WTC11 (cell line): ENCODE results near the gene TPK1.

Experiments
- CREB1 ChIP-seq: sonication (generic); formaldehyde crosslinking; IDR thresholded peaks from 2 replicates; pipeline ENCODE4 v1.8.0; 2023; ENCODE audit warnings: mild to moderate bottlenecking, missing genetic modification reagents
- CREM ChIP-seq: sonication (generic); formaldehyde crosslinking; IDR thresholded peaks from 2 replicates; pipeline ENCODE4 v1.8.1; 2022; ENCODE audit warnings: mild to moderate bottlenecking, missing genetic modification reagents, moderate library complexity
- JUN ChIP-seq: sonication (generic); formaldehyde crosslinking; IDR thresholded peaks from 2 replicates; pipeline ENCODE4 v1.8.0; 2023; ENCODE audit warnings: mild to moderate bottlenecking, missing genetic modification reagents
- MYBL2 ChIP-seq: sonication (generic); formaldehyde crosslinking; IDR thresholded peaks from 2 replicates; pipeline ENCODE4 v1.8.1; 2023; ENCODE audit warnings: mild to moderate bottlenecking, moderate library complexity, missing genetic modification reagents
- NR2C2 ChIP-seq: sonication (generic); formaldehyde crosslinking; IDR thresholded peaks from 2 replicates; pipeline ENCODE4 v1.8.0; 2022; ENCODE audit warnings: mild to moderate bottlenecking, missing genetic modification reagents
- SMAD3 ChIP-seq: sonication (generic); formaldehyde crosslinking; IDR thresholded peaks from 2 replicates; pipeline ENCODE4 v1.8.0; 2022; ENCODE audit warnings: missing genetic modification reagents, mild to moderate bottlenecking, borderline replicate concordance
- ZBTB21 ChIP-seq: sonication (generic); formaldehyde crosslinking; IDR thresholded peaks from 2 replicates; pipeline ENCODE4 v1.8.1; 2023; ENCODE audit warnings: mild to moderate bottlenecking, missing genetic modification reagents, borderline replicate concordance
- ZNF396 ChIP-seq: fragments of 250-450 bp; sonication (Bioruptor Pico); IDR thresholded peaks from 2 replicates; pipeline ENCODE4 v1.8.0; 2021; ENCODE audit warnings: mild to moderate bottlenecking, moderate library complexity, borderline replicate concordance
- TF ChIP-seq, protein P1 (sequence below): fragments of 200-600 bp; IDR thresholded peaks from 2 replicates; pipeline ENCODE4 v1.8.0; 2022; ENCODE audit warnings: antibody characterized with exemption
- TF ChIP-seq, protein P2 (sequence below): sonication (generic); formaldehyde crosslinking; IDR thresholded peaks from 2 replicates; pipeline ENCODE4 v1.8.1; 2022; ENCODE audit warnings: mild to moderate bottlenecking, moderate library complexity, missing genetic modification reagents
- TF ChIP-seq, protein P3 (sequence below): sonication (generic); formaldehyde crosslinking; IDR thresholded peaks from 2 replicates; pipeline ENCODE4 v1.8.0; 2022; ENCODE audit warnings: mild to moderate bottlenecking, missing genetic modification reagents
- TF ChIP-seq, protein P4 (sequence below): sonication (generic); formaldehyde crosslinking; IDR thresholded peaks from 2 replicates; pipeline ENCODE4 v1.8.0; 2023; ENCODE audit warnings: missing genetic modification reagents
- TF ChIP-seq, protein P5 (sequence below): sonication (generic); formaldehyde crosslinking; IDR thresholded peaks from 2 replicates; pipeline ENCODE4 v1.8.1; 2022; ENCODE audit warnings: low read depth, missing genetic modification reagents, borderline replicate concordance

DNA sequence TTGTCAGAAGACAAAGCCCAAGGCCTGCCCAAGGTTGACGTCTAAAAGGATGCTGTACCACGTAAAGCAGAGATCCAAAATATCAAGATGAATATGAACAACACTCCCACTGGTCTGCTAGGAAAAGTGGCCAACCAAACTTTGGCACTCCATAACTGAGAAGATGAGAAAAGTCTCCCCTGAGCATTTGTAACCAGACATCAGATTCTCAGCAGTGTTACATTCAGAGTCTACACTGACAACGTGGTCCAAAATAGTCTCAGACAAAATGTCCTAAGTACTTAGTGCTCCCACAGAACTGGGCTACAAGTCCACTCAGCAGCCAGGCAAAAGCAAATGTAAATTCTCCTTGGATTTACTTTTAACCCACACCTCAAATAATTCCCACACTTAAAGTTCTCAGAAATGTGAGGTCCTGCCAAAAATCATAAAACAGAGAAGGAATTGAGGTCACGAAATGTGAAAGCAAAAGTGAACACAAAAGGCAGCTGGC lies 247.2 kb downstream of the TPK1 start:
- TF ChIP-seq JUN (CRISPR knock-in tag) (no peak), CREB1 (no peak), SMAD3 (CRISPR knock-in tag) (no peak), ZBTB21 (CRISPR knock-in tag) (no peak), MYBL2 (CRISPR knock-in tag) (no peak), ZNF396 (no peak), CREM (CRISPR knock-in tag) (no peak), NR2C2 (CRISPR knock-in tag) (no peak)
- TF ChIP-seq, protein P1, sequence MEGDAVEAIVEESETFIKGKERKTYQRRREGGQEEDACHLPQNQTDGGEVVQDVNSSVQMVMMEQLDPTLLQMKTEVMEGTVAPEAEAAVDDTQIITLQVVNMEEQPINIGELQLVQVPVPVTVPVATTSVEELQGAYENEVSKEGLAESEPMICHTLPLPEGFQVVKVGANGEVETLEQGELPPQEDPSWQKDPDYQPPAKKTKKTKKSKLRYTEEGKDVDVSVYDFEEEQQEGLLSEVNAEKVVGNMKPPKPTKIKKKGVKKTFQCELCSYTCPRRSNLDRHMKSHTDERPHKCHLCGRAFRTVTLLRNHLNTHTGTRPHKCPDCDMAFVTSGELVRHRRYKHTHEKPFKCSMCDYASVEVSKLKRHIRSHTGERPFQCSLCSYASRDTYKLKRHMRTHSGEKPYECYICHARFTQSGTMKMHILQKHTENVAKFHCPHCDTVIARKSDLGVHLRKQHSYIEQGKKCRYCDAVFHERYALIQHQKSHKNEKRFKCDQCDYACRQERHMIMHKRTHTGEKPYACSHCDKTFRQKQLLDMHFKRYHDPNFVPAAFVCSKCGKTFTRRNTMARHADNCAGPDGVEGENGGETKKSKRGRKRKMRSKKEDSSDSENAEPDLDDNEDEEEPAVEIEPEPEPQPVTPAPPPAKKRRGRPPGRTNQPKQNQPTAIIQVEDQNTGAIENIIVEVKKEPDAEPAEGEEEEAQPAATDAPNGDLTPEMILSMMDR: no peak
- TF ChIP-seq, protein P2, sequence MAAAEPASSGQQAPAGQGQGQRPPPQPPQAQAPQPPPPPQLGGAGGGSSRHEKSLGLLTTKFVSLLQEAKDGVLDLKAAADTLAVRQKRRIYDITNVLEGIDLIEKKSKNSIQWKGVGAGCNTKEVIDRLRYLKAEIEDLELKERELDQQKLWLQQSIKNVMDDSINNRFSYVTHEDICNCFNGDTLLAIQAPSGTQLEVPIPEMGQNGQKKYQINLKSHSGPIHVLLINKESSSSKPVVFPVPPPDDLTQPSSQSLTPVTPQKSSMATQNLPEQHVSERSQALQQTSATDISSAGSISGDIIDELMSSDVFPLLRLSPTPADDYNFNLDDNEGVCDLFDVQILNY (CRISPR knock-in tag): no peak
- TF ChIP-seq, protein P3, sequence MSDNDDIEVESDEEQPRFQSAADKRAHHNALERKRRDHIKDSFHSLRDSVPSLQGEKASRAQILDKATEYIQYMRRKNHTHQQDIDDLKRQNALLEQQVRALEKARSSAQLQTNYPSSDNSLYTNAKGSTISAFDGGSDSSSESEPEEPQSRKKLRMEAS (CRISPR knock-in tag): no peak
- TF ChIP-seq, protein P4, sequence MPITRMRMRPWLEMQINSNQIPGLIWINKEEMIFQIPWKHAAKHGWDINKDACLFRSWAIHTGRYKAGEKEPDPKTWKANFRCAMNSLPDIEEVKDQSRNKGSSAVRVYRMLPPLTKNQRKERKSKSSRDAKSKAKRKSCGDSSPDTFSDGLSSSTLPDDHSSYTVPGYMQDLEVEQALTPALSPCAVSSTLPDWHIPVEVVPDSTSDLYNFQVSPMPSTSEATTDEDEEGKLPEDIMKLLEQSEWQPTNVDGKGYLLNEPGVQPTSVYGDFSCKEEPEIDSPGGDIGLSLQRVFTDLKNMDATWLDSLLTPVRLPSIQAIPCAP: no peak
- TF ChIP-seq, protein P5, sequence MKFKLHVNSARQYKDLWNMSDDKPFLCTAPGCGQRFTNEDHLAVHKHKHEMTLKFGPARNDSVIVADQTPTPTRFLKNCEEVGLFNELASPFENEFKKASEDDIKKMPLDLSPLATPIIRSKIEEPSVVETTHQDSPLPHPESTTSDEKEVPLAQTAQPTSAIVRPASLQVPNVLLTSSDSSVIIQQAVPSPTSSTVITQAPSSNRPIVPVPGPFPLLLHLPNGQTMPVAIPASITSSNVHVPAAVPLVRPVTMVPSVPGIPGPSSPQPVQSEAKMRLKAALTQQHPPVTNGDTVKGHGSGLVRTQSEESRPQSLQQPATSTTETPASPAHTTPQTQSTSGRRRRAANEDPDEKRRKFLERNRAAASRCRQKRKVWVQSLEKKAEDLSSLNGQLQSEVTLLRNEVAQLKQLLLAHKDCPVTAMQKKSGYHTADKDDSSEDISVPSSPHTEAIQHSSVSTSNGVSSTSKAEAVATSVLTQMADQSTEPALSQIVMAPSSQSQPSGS: no peak
